RPMI7951 (cell line): Measurements from ENCODE around the gene MRPL40. TPM values are rescaled to one million over a fixed set of nuclear protein-coding genes. Genes with fewer than 3 reads are reported as not detected.
"Not testable (repeated sequence)": the region's sequence is repeated elsewhere in the genome, so short reads cannot be mapped to it uniquely, and the experiment has no call there.

Source experiments
- DNase-seq: peaks from one replicate; pipeline ENCODE4 v3.0.0-alpha.2; 2012; ENCODE audit warnings: low read depth
- total RNA-seq: library from RNA; depleted of rRNA; stranded (reverse); fragments of >200 nt; shearing (Covaris generic); gene quantifications from 2 replicates; pipeline ENCODE4 v1.2.3, GENCODE V29; 2014

MRPL40 gene
- total RNA-seq, 1 experiment from 2014 or later: 58.9 TPM

GRCh38 chr22:19440411-19441195, 8.3 kb downstream of the MRPL40 start:
- DNase-seq: no peak

- DNase-seq: no peak
Observed at GRCh38 chr22:19442166-19442565, 9.8 kb downstream of the MRPL40 start.

- no peak for DNase-seq
Observed at GRCh38 chr22:19443544-19444211, 11.3 kb downstream of the MRPL40 start.

GRCh38 chr22:19445279-19445982, 13.1 kb downstream of the MRPL40 start:
- DNase-seq: not testable (repeated sequence)

GRCh38 chr22:19446603-19447329, 14.4 kb downstream of the MRPL40 start:
- DNase-seq: no peak

GRCh38 chr22:19447330-19448075, 15.2 kb downstream of the MRPL40 start, which contains the start of gene C22orf39:
C22orf39 (minus strand) TSS chr22:19447711; CDS start chr22:19447688, 23 bp downstream.
- peak; percentile 88 for DNase-seq

- DNase-seq: peak; percentile 30
Observed at GRCh38 chr22:19448076-19448607, 15.8 kb downstream of the MRPL40 start.

- no peak for DNase-seq
Observed at GRCh38 chr22:19448739-19449421, 16.5 kb downstream of the MRPL40 start.

- no peak for DNase-seq
Observed at GRCh38 chr22:19449422-19449767, 17.1 kb downstream of the MRPL40 start.

- DNase-seq: no peak
Observed at GRCh38 chr22:19450363-19451175, 18.2 kb downstream of the MRPL40 start.

- DNase-seq: no peak
Observed at GRCh38 chr22:19451570-19451969, 19.2 kb downstream of the MRPL40 start.

- no peak for DNase-seq
Observed at GRCh38 chr22:19453718-19454117, 21.4 kb downstream of the MRPL40 start.

GRCh38 chr22:19454156-19454555, 21.8 kb downstream of the MRPL40 start:
- DNase-seq: no peak

GRCh38 chr22:19455033-19455432, 22.7 kb downstream of the MRPL40 start:
- DNase-seq: no peak

GRCh38 chr22:19455585-19456370, 23.4 kb downstream of the MRPL40 start:
- DNase-seq: no peak

GRCh38 chr22:19456541-19456940, 24.2 kb downstream of the MRPL40 start:
- DNase-seq: no peak

GRCh38 chr22:19457828-19458428, 25.6 kb downstream of the MRPL40 start:
- no peak for DNase-seq

- no peak for DNase-seq
Observed at GRCh38 chr22:19460036-19460435, 27.7 kb downstream of the MRPL40 start.
